CD4-positive, alpha-beta memory T cell (primary cell): ENCODE results near the gene TF. TPM values are rescaled to one million over a fixed set of nuclear protein-coding genes. Genes with fewer than 3 reads are reported as not detected.

Source experiments
- CTCF ChIA-PET: fragments of 350-600 bp; sonication (Branson Sonifier 250); formaldehyde crosslinking; loops from one replicate; lab custom pipeline; 2021; ENCODE audit warnings: inconsistent platforms; ENCODE audit not compliant: partially characterized antibody; lab: Charles Lee
- POLR2A ChIA-PET: fragments of 350-600 bp; sonication (Branson Sonifier 250); formaldehyde crosslinking; loops from one replicate; lab custom pipeline; 2021; ENCODE audit not compliant: partially characterized antibody; lab: Charles Lee
- DNase-seq, 5 donors: peaks; one replicate each; pipeline versions ENCODE4 v3.0.0 to v3.0.0-alpha.2; 2020 to 2022; ENCODE audit warnings: mixed read lengths in 1 of 5
- H3K27ac ChIP-seq: one replicate; pipeline ENCODE4 v1.7.0; 2013; ENCODE audit warnings: low read depth, low read length
- H3K27me3 ChIP-seq: 2 replicates; pipeline ENCODE4 v1.7.0; 2013; ENCODE audit warnings: mild to moderate bottlenecking, low read length, moderate library complexity; ENCODE audit not compliant: insufficient read depth
- H3K36me3 ChIP-seq: 2 replicates; pipeline ENCODE4 v1.7.0; 2013; ENCODE audit warnings: mild to moderate bottlenecking, low read length, moderate library complexity; ENCODE audit not compliant: insufficient read depth
- H3K4me1 ChIP-seq: 2 replicates; pipeline ENCODE4 v1.7.0; 2013; ENCODE audit warnings: mild to moderate bottlenecking, low read length, moderate library complexity; ENCODE audit not compliant: insufficient read depth
- H3K4me3 ChIP-seq, 2 donors: one replicate each; pipeline ENCODE4 v1.7.0; 2013; ENCODE audit warnings: low read length in 2 of 2, mild to moderate bottlenecking in 1 of 2
- H3K9me3 ChIP-seq, 2 donors: one replicate each; pipeline ENCODE4 v1.7.0; 2013; ENCODE audit warnings: low read length in 2 of 2, control low read depth in 1 of 2; ENCODE audit not compliant: control insufficient read depth in 1 of 2
- H3K27ac Mint-ChIP-seq, 7 donors: one replicate each; pipeline ENCODE4 v1.8.0; 2020 to 2021; ENCODE audit warnings: mixed read lengths in 7 of 7, mild to moderate bottlenecking in 6 of 7, inconsistent platforms in 3 of 7, moderate library complexity in 3 of 7
- H3K27me3 Mint-ChIP-seq, 2 donors: one replicate each; pipeline ENCODE4 v1.8.0; 2020 to 2021; ENCODE audit warnings: mixed read lengths in 2 of 2
- H3K36me3 Mint-ChIP-seq, 2 donors: one replicate each; pipeline ENCODE4 v1.8.0; 2020 to 2021; ENCODE audit warnings: mixed read lengths in 2 of 2, inconsistent platforms in 1 of 2, mild to moderate bottlenecking in 1 of 2
- H3K4me1 Mint-ChIP-seq, 4 donors: one replicate each; pipeline ENCODE4 v1.8.0; 2020 to 2021; ENCODE audit warnings: mixed read lengths in 4 of 4, mild to moderate bottlenecking in 1 of 4
- H3K4me3 Mint-ChIP-seq, 8 donors: one replicate each; pipeline ENCODE4 v1.8.0; 2020 to 2021; ENCODE audit warnings: mixed read lengths in 8 of 8, mild to moderate bottlenecking in 7 of 8, moderate library complexity in 6 of 8, inconsistent platforms in 3 of 8
- H3K9me3 Mint-ChIP-seq, 8 donors: one replicate each; pipeline ENCODE4 v1.8.0; 2020 to 2021; ENCODE audit warnings: mixed read lengths in 8 of 8, mild to moderate bottlenecking in 5 of 8, inconsistent platforms in 3 of 8, moderate library complexity in 1 of 8
- intact Hi-C: fragments of 100-400 bp; cut with micrococcal nuclease; formaldehyde crosslinking; loops from one replicate; pipeline ENCODE4 v1.15.1; 2023
- polyA plus RNA-seq, 2 donors: library from polyadenylated mRNA; unstranded; fragments of 300-500 nt; fragmentation: Illumina TruSeq; gene quantifications; one replicate each; pipeline ENCODE4 v1.2.3, GENCODE V29; 2021
- total RNA-seq, 2 experiments: library from RNA; stranded (reverse); gene quantifications; one replicate each; pipeline ENCODE4 v1.2.3, GENCODE V29; 2021

TF gene
- total and polyA plus RNA-seq, 4 experiments from 2014 or later = 0.25 to 0.38 TPM; not detected in 2

DNA sequence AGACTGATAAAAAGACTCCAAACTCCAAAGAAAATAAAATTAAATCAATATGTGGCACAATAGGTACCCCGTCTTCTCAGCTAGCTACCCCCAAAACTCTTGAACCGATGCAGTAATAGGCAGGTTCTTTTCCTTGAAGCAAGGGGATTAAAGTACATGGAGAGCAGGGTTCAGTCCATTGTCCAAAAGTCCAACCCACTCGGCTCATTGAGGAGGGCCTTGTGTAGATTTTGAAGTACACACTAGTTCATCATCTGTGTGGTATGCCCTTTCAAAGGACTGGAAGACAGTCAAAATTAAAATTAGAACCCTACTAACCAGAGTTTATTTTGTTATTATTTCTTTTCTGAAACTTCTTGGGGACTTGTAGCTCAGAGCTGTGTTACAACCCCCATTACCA lies 23.3 kb downstream of the TF start:
- Mint-ChIP-seq H3K27me3 (peaks cover 2 to 3% of the 10 kb centered on the region in 2 donors), H3K27ac (no peak overlapping the region), H3K36me3 (no peaks in the 10 kb centered on the region), H3K4me1 (no peaks in the 10 kb centered on the region), H3K4me3 (no peak overlapping the region), H3K9me3 (no peaks in the 10 kb centered on the region)
- no peaks in the 10 kb centered on the region for H3K9me3 ChIP-seq
- H3K27me3 ChIP-seq = no peaks in the 10 kb centered on the region
- H3K4me3 ChIP-seq = no peak overlapping the region
- no peaks in the 10 kb centered on the region for H3K36me3 ChIP-seq
- DNase-seq = no peak
- POLR2A ChIA-PET = no interaction called here
- no peak overlapping the region for H3K27ac ChIP-seq
- intact Hi-C loops = no loop called here
- no peaks in the 10 kb centered on the region for H3K4me1 ChIP-seq
- CTCF ChIA-PET = no interaction called here

DNA sequence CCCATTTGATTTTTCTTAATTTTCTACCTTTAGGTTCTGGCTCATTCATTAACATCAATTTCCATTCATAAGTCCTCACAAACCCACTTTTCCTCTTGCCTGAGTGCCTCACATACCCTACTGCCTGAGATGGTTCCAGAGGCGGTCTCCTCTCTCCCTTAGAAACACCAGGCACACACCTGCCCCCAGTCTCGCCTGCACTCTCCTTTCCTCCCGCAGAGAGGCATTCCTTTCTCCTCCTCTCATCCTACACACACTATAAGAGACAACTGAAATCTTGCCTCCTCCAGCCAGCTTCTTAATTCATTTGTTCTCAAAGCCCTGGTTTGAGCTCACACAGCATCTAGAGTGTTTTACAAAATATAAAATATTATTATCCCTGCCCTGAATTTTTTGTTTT lies 27.5 kb downstream of the TF start:
- CTCF ChIA-PET = no interaction called here
- no peak overlapping the region for H3K4me3 ChIP-seq
- no peak overlapping the region for H3K27ac ChIP-seq
- H3K27me3 ChIP-seq = no peaks in the 10 kb centered on the region
- H3K9me3 Mint-ChIP-seq = no peaks in the 10 kb centered on the region
- H3K4me1 ChIP-seq = no peaks in the 10 kb centered on the region
- H3K9me3 ChIP-seq = no peaks in the 10 kb centered on the region
- intact Hi-C loops = no loop called here
- peaks cover 3 to 21% of the 10 kb centered on the region in 2 donors for H3K27me3 Mint-ChIP-seq
- no peak overlapping the region for H3K4me3 Mint-ChIP-seq
- POLR2A ChIA-PET = no interaction called here
- no peak for DNase-seq
- no peak overlapping the region for H3K27ac Mint-ChIP-seq
- no peaks in the 10 kb centered on the region for H3K4me1 Mint-ChIP-seq
- H3K36me3 ChIP-seq = no peaks in the 10 kb centered on the region
- no peaks in the 10 kb centered on the region for H3K36me3 Mint-ChIP-seq

DNA sequence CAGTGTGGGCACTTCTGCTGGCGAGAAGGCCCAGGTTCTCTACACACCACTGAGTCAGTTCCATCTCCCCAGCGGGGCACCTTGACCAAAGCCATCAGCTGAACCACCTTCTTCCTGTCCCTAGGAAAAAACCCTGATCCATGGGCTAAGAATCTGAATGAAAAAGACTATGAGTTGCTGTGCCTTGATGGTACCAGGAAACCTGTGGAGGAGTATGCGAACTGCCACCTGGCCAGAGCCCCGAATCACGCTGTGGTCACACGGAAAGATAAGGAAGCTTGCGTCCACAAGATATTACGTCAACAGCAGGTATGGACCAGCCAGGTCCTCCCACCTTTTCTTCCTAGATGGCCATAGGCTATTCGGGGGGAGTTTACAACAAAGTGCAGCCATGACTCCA lies 29.1 kb downstream of the TF start:
- no peaks in the 10 kb centered on the region for H3K9me3 ChIP-seq
- ChIA-PET POLR2A (no interaction called here), CTCF (interaction anchor here (0.9 to 1.6 kb wide), 2 partner anchors 8 to 13 kb away, joined by 3 to 4 read pairs; no protein-coding TSS in a partner anchor)
- H3K27ac Mint-ChIP-seq = no peak overlapping the region
- no peaks in the 10 kb centered on the region for H3K4me1 ChIP-seq
- DNase-seq = no peak
- H3K9me3 Mint-ChIP-seq = no peaks in the 10 kb centered on the region
- intact Hi-C loops = no loop called here
- H3K27ac ChIP-seq = no peak overlapping the region
- H3K27me3 ChIP-seq = no peaks in the 10 kb centered on the region
- H3K4me1 Mint-ChIP-seq = no peaks in the 10 kb centered on the region
- H3K36me3 Mint-ChIP-seq = no peaks in the 10 kb centered on the region
- H3K4me3 ChIP-seq = no peak overlapping the region
- no peak overlapping the region for H3K4me3 Mint-ChIP-seq
- H3K27me3 Mint-ChIP-seq = peaks cover 16 to 31% of the 10 kb centered on the region in 2 donors
- H3K36me3 ChIP-seq = no peaks in the 10 kb centered on the region

DNA sequence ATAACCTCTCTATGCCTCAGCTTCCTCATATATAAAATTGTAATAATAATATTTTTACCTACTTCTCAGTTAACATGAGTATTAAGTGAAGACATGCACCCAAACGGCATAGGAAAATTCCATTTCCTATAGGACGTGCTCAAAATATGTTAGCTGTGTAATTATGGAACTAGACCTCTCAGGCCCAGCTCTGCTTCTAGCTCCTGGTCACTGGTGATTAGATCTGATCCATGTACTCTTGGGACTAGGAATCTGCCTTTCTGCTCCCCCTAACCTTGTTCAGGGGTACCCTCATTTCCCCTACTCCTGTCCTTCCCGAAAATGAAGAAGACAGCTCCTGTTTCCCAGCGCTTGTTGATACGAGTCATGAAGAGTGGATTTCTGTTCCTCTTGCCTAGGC lies 29.6 kb downstream of the TF start:
- H3K4me1 Mint-ChIP-seq = no peaks in the 10 kb centered on the region
- peaks cover 16 to 31% of the 10 kb centered on the region in 2 donors for H3K27me3 Mint-ChIP-seq
- H3K27ac Mint-ChIP-seq = no peak overlapping the region
- no peaks in the 10 kb centered on the region for H3K9me3 Mint-ChIP-seq
- ChIA-PET POLR2A (no interaction called here), CTCF (interaction anchor here (0.9 to 1.6 kb wide), 2 partner anchors 9 to 14 kb away, joined by 3 to 4 read pairs; no protein-coding TSS in a partner anchor)
- Histone ChIP-seq H3K27ac (no peak overlapping the region), H3K36me3 (no peaks in the 10 kb centered on the region), H3K9me3 (no peaks in the 10 kb centered on the region), H3K27me3 (no peaks in the 10 kb centered on the region), H3K4me1 (no peaks in the 10 kb centered on the region), H3K4me3 (no peak overlapping the region)
- H3K36me3 Mint-ChIP-seq = no peaks in the 10 kb centered on the region
- no peak overlapping the region for H3K4me3 Mint-ChIP-seq
- no peak for DNase-seq
- intact Hi-C loops = no loop called here

DNA sequence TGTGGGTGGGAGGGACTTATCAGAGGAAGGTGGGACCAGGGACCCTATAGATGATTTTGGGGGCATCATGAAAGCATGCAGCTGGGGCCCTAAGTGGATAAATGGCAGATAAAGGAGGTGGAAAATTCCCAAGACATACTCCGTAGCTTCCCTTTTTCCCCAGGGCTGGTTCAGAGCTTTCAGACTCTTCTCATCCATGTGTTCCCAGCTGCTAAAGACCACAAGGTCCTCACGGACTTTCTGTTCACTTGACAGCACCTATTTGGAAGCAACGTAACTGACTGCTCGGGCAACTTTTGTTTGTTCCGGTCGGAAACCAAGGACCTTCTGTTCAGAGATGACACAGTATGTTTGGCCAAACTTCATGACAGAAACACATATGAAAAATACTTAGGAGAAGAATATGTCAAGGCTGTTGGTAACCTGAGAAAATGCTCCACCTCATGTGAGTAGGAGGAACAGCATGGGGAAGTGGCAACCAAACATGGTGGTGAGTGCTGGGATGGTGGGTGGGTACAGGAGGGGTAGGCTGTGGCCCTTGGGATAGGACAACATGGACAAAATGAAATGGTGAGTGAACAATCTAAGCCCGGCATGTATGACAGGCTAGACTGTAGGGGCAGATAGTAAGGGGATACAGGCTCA lies 30.7 kb downstream of the TF start:
- H3K4me3 ChIP-seq = no peak overlapping the region
- Mint-ChIP-seq H3K27me3 (peaks cover 16 to 31% of the 10 kb centered on the region in 2 donors), H3K27ac (no peak overlapping the region), H3K36me3 (no peaks in the 10 kb centered on the region), H3K9me3 (no peaks in the 10 kb centered on the region), H3K4me3 (no peak overlapping the region), H3K4me1 (no peaks in the 10 kb centered on the region)
- no peak overlapping the region for H3K27ac ChIP-seq
- DNase-seq = no peak
- ChIA-PET POLR2A (no interaction called here), CTCF (no interaction called here)
- no peaks in the 10 kb centered on the region for H3K27me3 ChIP-seq
- intact Hi-C loops = no loop called here
- H3K9me3 ChIP-seq = no peaks in the 10 kb centered on the region
- no peaks in the 10 kb centered on the region for H3K36me3 ChIP-seq
- no peaks in the 10 kb centered on the region for H3K4me1 ChIP-seq

DNA sequence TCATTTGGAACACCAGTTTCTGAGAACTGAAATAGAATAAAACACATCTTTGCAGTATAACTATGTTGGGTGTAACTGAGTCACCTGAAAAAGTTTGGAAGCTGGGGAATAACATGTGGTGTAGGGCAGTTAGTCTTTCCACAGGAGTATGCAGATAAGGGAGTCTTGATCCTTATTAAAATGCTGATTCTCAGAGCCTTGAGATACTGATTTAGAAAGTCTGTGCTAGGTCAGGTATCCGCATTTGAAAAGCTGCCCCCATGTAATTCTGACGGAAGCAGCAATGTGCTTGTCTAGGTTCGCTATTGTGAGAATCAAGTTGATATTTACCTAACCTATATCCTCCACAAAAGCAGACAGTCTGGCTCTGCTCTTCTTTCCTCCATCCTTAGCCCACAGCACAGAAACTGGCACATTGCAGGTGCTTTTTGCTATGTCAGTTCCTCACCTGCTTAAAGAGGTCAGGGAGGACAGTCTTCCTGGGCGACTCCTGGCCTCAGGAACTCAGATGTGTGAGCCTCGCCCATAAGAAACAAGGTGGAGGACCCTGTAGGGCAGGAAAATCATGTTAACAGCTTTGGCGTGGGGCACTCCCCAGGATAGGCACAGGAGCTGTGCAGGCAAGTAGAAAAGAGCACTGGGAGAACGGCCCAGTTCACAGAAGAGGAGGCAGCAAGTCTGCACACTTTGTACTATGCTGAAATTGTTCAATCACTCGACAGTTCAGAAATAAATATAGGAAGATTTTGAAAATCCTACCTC lies 31.8 kb downstream of the TF start:
- no peaks in the 10 kb centered on the region for H3K36me3 Mint-ChIP-seq
- ChIA-PET CTCF (no interaction called here), POLR2A (no interaction called here)
- H3K27me3 Mint-ChIP-seq = peaks cover 16 to 34% of the 10 kb centered on the region in 2 donors
- H3K4me1 Mint-ChIP-seq = no peaks in the 10 kb centered on the region
- no peaks in the 10 kb centered on the region for H3K9me3 ChIP-seq
- no peak overlapping the region for H3K4me3 ChIP-seq
- no peak overlapping the region for H3K27ac ChIP-seq
- H3K27me3 ChIP-seq = no peaks in the 10 kb centered on the region
- H3K4me1 ChIP-seq = no peaks in the 10 kb centered on the region
- H3K4me3 Mint-ChIP-seq = no peak overlapping the region
- H3K27ac Mint-ChIP-seq = no peak overlapping the region
- H3K36me3 ChIP-seq = no peaks in the 10 kb centered on the region
- no peak for DNase-seq
- intact Hi-C loops = no loop called here
- no peaks in the 10 kb centered on the region for H3K9me3 Mint-ChIP-seq

DNA sequence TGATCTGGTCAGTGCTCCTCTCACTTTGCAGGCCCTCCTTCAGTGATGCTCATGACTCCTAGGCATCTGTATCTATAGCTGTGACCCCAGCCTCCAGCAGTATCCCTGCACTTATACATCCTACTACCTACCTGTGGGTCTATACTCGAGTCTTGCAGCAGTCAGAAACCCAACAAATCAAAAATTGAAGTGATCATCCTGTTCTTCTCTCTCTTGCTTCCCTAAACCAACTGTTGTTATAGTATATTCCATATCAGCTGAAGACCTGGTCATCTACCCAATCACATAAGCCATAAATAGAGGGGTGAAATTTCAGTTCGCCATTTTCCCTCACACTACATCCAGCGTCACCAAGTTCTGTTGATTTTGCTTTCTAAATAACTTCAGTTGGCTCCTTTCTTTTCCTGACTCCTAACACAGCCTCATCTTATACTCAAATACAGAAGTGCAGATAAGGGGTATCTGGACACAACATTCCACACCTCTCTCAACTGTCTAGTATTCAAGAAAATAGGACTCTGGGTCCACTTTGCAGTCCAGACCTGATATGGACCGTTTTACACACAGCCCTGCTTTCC lies 33.5 kb downstream of the TF start:
- H3K27me3 ChIP-seq = no peaks in the 10 kb centered on the region
- ChIA-PET POLR2A (no interaction called here), CTCF (no interaction called here)
- no peaks in the 10 kb centered on the region for H3K36me3 ChIP-seq
- no peak overlapping the region for H3K27ac ChIP-seq
- Mint-ChIP-seq H3K27ac (no peak overlapping the region), H3K4me1 (no peaks in the 10 kb centered on the region), H3K27me3 (peaks cover 15 to 31% of the 10 kb centered on the region in 2 donors), H3K4me3 (no peak overlapping the region), H3K36me3 (no peaks in the 10 kb centered on the region), H3K9me3 (peaks cover 0 to 4% (median 0%) of the 10 kb centered on the region in 8 donors)
- no peaks in the 10 kb centered on the region for H3K4me1 ChIP-seq
- DNase-seq = no peak
- intact Hi-C loops = no loop called here
- H3K4me3 ChIP-seq = no peak overlapping the region
- no peaks in the 10 kb centered on the region for H3K9me3 ChIP-seq
